ENCODE results near the gene IFT88.

The IFT88 gene

GRCh38 chr13:20566898-20567874, at the start of gene IFT88:
Gene IFT88, plus strand, starts transcription at chr13:20567157. Its CDS starts 7,229 bp downstream, at chr13:20574386.
- DNase-seq (ENCODE audit: low read depth) = peak; percentile 98
- TF ChIP-seq POLR2A (IDR thresholded peaks at IDR 0.05; ENCODE audit: extremely low read depth, insufficient read length) (peak; percentile 92), CTCF (IDR thresholded peaks at IDR 0.05; ENCODE audit: low read depth, low read length) (no peak), MAX (IDR thresholded peaks at IDR 0.05; ENCODE audit: low read depth, low read length) (peak; percentile 70), MYC (IDR thresholded peaks at IDR 0.05; ENCODE audit: low read depth, low read length) (peak; percentile 77)

GRCh38 chr13:20518660-20519100, 48.3 kb upstream of the IFT88 start:
- DNase-seq (ENCODE audit: low read depth) = no peak
- H3K4me3 ChIP-seq (ENCODE audit: low read depth, low read length) = no peak overlapping the region
- no peak for TF ChIP-seq CTCF (IDR thresholded peaks at IDR 0.05; ENCODE audit: low read depth, low read length)
- TF ChIP-seq MYC (IDR thresholded peaks at IDR 0.05; ENCODE audit: low read depth, low read length) = no peak
- no peak for TF ChIP-seq MAX (IDR thresholded peaks at IDR 0.05; ENCODE audit: low read depth, low read length)
- no peak for TF ChIP-seq POLR2A (IDR thresholded peaks at IDR 0.05; ENCODE audit: extremely low read depth, insufficient read length)

More at GRCh38 chr13:20566898-20567874, at the start of gene IFT88:
- peak within 1 kb of the TSS; percentile 90 for H3K4me3 ChIP-seq (ENCODE audit: low read depth, low read length)

GRCh38 chr13:20519875-20520274, 47.1 kb upstream of the IFT88 start:
- no peak overlapping the region for H3K4me3 ChIP-seq (ENCODE audit: low read depth, low read length)
- no peak for DNase-seq (ENCODE audit: low read depth)
- TF ChIP-seq MAX (IDR thresholded peaks at IDR 0.05; ENCODE audit: low read depth, low read length) (no peak), POLR2A (IDR thresholded peaks at IDR 0.05; ENCODE audit: extremely low read depth, insufficient read length) (no peak), MYC (IDR thresholded peaks at IDR 0.05; ENCODE audit: low read depth, low read length) (no peak), CTCF (IDR thresholded peaks at IDR 0.05; ENCODE audit: low read depth, low read length) (no peak)

- no peak overlapping the region for H3K4me3 ChIP-seq (ENCODE audit: low read depth, low read length)
- DNase-seq (ENCODE audit: low read depth) = peak; percentile 42
- no peak for TF ChIP-seq MAX (IDR thresholded peaks at IDR 0.05; ENCODE audit: low read depth, low read length)
- no peak for TF ChIP-seq MYC (IDR thresholded peaks at IDR 0.05; ENCODE audit: low read depth, low read length)
- no peak for TF ChIP-seq CTCF (IDR thresholded peaks at IDR 0.05; ENCODE audit: low read depth, low read length)
- TF ChIP-seq POLR2A (IDR thresholded peaks at IDR 0.05; ENCODE audit: extremely low read depth, insufficient read length) = no peak
Observed at GRCh38 chr13:20521364-20522115, 45.4 kb upstream of the IFT88 start.

- H3K4me3 ChIP-seq (ENCODE audit: low read depth, low read length) = peak overlapping the region; percentile 63
- no peak for DNase-seq (ENCODE audit: low read depth)
- no peak for TF ChIP-seq MYC (IDR thresholded peaks at IDR 0.05; ENCODE audit: low read depth, low read length)
- TF ChIP-seq CTCF (IDR thresholded peaks at IDR 0.05; ENCODE audit: low read depth, low read length) = no peak
- no peak for TF ChIP-seq POLR2A (IDR thresholded peaks at IDR 0.05; ENCODE audit: extremely low read depth, insufficient read length)
- TF ChIP-seq MAX (IDR thresholded peaks at IDR 0.05; ENCODE audit: low read depth, low read length) = no peak
Observed at GRCh38 chr13:20525144-20525600, 41.8 kb upstream of the IFT88 start.

Data from NB4 (cell line).